ENCODE results near the gene CCDC88C. TPM values are rescaled to one million over a fixed set of nuclear protein-coding genes. Genes with fewer than 3 reads are reported as not detected.

The CCDC88C gene
- total RNA-seq, 2 donors from 2014 or later, result 333 to 339 TPM

DNA sequence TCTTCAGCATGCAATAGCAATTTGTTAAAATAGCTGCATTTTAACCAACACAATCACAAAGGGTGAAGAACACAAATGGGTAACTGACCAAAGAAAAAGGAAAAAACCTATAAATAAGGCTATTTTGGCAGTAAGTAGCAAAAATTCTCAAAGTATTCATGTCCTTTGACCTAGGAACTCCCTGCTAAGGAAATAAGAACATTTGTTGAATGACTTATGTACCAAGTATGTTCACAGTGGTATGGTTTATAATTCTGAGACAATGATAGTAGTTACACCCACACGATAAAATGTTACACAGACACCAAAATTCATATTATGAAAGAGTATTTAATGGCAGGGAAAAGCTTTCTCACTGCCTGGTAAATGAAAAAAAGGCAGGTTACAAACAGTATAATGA lies 16.9 kb downstream of the CCDC88C start:
- no peak for ATAC-seq
- H3K9me3 ChIP-seq (ENCODE audit: control insufficient read depth, low read length, poor library complexity, severe bottlenecking), result no peaks in the 10 kb centered on the region
- H3K27me3 Mint-ChIP-seq, result no peaks in the 10 kb centered on the region
- peak overlapping the region; percentile 99 for H3K27ac Mint-ChIP-seq
- H3K4me3 Mint-ChIP-seq, result peak overlapping the region; percentile 98
- H3K36me3 Mint-ChIP-seq (ENCODE audit: low read depth), result peaks cover 5% of the 10 kb centered on the region
- peaks cover 77% of the 10 kb centered on the region for H3K4me1 Mint-ChIP-seq
- DNase-seq, result no peak

DNA sequence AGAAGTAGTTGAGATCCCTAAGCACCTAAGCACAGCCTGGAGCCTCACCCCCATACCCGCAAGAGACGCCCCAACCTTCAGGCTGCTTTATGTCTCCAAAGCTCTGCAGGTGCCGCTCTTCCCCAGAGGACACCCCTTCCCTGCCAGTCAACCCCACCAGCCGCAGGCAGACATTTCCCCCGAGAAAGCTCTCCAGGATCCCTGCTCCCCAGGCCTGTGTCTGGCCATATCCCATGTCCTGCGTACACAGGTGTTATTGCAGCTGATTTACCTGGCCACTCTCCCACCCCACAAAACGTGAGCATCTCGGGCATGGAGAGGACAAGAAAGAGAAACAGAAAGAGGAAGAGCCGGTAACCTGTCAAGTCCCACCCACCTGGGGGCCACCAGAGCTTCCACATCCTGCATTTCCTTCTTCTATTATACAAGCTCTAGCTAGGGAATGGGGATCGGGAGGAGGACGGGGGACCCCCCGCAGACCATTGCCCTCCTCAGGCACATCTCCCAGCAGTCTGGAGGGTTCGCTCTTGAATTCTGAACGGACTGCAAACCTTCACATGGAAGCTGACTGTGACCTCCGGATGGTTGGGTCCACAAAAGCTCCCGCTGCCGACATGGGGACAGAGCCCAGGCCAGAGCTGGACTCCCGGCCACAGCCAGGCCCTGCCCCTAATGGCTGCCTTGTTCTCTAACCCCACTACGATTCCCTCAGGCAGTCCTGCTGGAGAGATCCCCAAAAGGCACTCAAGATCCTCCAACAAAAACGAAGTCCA lies 17.6 kb downstream of the CCDC88C start:
- Mint-ChIP-seq H3K27me3 (no peaks in the 10 kb centered on the region), H3K36me3 (ENCODE audit: low read depth) (peaks cover 5% of the 10 kb centered on the region)

DNA sequence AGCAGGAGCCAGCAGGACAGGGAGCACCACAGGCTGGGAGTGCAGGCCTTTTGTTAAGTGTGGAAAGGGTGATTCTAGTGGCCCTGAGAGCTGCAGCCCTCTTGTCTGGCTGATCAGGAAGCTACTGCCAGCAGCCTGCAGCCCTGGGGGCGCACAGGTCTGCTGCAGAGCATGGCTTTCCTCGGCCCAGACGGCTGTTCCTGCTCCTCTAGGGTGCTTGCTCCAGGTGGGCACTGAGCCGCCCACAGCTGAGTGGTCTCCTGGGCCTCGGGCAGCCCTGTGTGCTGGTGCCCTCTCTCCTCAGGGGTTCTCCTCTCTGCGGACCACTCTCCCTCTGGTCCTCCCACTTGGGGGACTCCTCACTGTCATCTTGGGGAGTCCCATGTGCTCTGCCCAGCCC lies 18.9 kb downstream of the CCDC88C start:
- Mint-ChIP-seq H3K4me3 (peak overlapping the region; percentile 98), H3K36me3 (ENCODE audit: low read depth) (peaks cover 7% of the 10 kb centered on the region), H3K27ac (peak overlapping the region; percentile 99), H3K27me3 (no peaks in the 10 kb centered on the region), H3K4me1 (peaks cover 75% of the 10 kb centered on the region)
- no peak for ATAC-seq
- H3K9me3 ChIP-seq (ENCODE audit: control insufficient read depth, low read length, poor library complexity, severe bottlenecking), result no peaks in the 10 kb centered on the region
- no peak for DNase-seq

More for the DNA sequence above, 17.6 kb downstream of the CCDC88C start:
- Mint-ChIP-seq H3K4me3 (peak overlapping the region; percentile 98), H3K27ac (peak overlapping the region; percentile 99), H3K4me1 (peaks cover 77% of the 10 kb centered on the region)
- H3K9me3 ChIP-seq (ENCODE audit: control insufficient read depth, low read length, poor library complexity, severe bottlenecking), result no peaks in the 10 kb centered on the region
- ATAC-seq, result peak; percentile 63
- no peak for DNase-seq

DNA sequence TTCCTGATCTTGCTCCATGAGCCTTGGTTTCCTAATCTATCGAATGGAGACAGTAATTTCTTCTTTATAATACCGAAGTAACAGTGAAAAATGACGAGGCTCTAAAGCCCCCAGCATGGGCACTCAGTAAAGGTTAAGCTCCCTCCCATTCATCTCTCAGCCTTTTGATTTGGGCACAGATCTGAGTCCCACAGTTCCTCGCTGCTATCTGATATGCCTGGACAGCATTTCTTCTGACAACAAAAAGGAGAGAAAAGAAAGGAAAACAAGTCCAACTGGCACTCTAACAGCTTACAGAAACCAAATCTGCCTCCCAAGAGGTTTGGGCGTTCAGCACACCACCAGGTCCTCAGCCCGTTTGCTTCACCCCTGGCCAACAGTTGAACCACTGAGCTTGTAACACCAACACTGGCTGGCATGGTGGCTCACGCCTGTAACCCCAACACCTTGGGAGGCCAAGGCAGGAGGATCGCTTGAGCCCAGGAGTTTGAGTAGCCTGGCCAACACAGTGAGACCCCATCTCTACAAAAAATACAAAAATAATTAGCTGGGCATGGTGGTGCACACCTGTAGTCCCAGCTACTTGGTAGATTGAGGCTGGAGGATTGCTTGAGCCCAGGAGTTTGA lies 19.5 kb downstream of the CCDC88C start:
- ATAC-seq, result no peak
- Mint-ChIP-seq H3K4me3 (peak overlapping the region; percentile 98), H3K36me3 (ENCODE audit: low read depth) (peaks cover 7% of the 10 kb centered on the region), H3K4me1 (peaks cover 78% of the 10 kb centered on the region), H3K27ac (peak overlapping the region; percentile 99), H3K27me3 (no peaks in the 10 kb centered on the region)
- no peak for DNase-seq
- no peaks in the 10 kb centered on the region for H3K9me3 ChIP-seq (ENCODE audit: control insufficient read depth, low read length, poor library complexity, severe bottlenecking)

GRCh38 chr14:91396959-91397815 lies 20.4 kb downstream of the CCDC88C start:
- peaks cover 75% of the 10 kb centered on the region for H3K4me1 Mint-ChIP-seq
- H3K27me3 Mint-ChIP-seq, result no peaks in the 10 kb centered on the region
- DNase-seq (peak in 1 of 3 donors; percentile 47), ATAC-seq (peak; percentile 71)
- no peaks in the 10 kb centered on the region for H3K9me3 ChIP-seq (ENCODE audit: control insufficient read depth, low read length, poor library complexity, severe bottlenecking)
- peak overlapping the region; percentile 98 for H3K4me3 Mint-ChIP-seq
- peaks cover 4% of the 10 kb centered on the region for H3K36me3 Mint-ChIP-seq (ENCODE audit: low read depth)
- H3K27ac Mint-ChIP-seq, result peak overlapping the region; percentile 99

DNA sequence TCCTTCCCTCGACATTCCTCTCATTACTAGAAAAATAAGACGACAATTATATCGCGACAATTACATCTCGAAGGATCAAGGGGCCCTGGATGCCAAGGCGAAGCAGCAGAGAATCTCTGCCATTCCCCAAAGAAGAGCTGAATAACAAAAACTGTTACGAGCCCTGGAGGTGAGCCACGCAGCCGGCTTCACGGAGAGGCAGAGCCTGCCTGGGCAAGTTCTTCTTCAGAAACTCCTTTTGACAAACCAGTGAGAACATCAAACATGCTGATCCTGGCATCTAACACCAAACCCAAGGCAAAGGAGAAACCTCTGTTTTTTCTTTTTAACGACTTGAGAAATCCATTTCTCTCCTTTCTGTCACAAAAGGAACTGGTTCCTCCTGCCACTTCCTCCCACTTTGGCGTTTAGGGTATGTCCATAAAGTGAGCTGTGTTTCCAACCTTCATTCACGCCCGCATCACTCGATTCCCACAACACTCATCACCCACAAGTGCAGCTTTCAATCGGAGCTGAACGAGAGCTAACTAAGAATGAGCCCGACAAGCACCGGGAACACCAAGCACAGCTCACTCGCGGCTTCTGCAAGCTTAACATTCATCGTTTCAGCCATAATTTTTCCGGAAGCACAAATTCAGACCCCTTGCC lies 21.5 kb downstream of the CCDC88C start:
- peak overlapping the region; percentile 98 for H3K4me3 Mint-ChIP-seq
- H3K36me3 Mint-ChIP-seq (ENCODE audit: low read depth), result peaks cover 4% of the 10 kb centered on the region
- H3K4me1 Mint-ChIP-seq, result peaks cover 77% of the 10 kb centered on the region
- peak overlapping the region; percentile 99 for H3K27ac Mint-ChIP-seq
- ATAC-seq (no peak), DNase-seq (no peak)
- no peaks in the 10 kb centered on the region for H3K27me3 Mint-ChIP-seq
- no peaks in the 10 kb centered on the region for H3K9me3 ChIP-seq (ENCODE audit: control insufficient read depth, low read length, poor library complexity, severe bottlenecking)

DNA sequence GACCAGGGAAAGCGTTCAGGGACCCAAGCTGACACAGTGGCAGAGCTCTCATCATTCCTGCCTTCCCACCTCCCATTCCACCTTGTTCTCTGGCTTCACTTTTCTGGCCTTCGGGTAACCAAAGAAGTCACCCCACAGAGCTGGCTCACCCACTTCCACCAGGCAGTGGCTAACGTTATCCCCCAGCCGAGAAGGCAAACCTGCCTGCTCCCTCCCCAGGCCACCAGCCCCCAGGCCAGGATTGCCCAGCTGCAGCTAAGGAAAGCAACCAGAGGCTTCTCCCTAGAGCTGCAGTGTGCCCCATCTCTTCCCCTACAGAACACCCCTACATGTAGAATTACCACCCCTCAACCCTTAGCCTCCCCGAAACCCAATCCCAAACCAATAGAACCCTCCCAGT lies 22.2 kb downstream of the CCDC88C start:
- H3K9me3 ChIP-seq (ENCODE audit: control insufficient read depth, low read length, poor library complexity, severe bottlenecking), result no peaks in the 10 kb centered on the region
- peaks cover 77% of the 10 kb centered on the region for H3K4me1 Mint-ChIP-seq
- H3K27ac Mint-ChIP-seq, result peak overlapping the region; percentile 99
- H3K36me3 Mint-ChIP-seq (ENCODE audit: low read depth), result peaks cover 4% of the 10 kb centered on the region
- no peak for ATAC-seq
- H3K27me3 Mint-ChIP-seq, result no peaks in the 10 kb centered on the region
- DNase-seq, result no peak
- H3K4me3 Mint-ChIP-seq, result peak overlapping the region; percentile 98

DNA sequence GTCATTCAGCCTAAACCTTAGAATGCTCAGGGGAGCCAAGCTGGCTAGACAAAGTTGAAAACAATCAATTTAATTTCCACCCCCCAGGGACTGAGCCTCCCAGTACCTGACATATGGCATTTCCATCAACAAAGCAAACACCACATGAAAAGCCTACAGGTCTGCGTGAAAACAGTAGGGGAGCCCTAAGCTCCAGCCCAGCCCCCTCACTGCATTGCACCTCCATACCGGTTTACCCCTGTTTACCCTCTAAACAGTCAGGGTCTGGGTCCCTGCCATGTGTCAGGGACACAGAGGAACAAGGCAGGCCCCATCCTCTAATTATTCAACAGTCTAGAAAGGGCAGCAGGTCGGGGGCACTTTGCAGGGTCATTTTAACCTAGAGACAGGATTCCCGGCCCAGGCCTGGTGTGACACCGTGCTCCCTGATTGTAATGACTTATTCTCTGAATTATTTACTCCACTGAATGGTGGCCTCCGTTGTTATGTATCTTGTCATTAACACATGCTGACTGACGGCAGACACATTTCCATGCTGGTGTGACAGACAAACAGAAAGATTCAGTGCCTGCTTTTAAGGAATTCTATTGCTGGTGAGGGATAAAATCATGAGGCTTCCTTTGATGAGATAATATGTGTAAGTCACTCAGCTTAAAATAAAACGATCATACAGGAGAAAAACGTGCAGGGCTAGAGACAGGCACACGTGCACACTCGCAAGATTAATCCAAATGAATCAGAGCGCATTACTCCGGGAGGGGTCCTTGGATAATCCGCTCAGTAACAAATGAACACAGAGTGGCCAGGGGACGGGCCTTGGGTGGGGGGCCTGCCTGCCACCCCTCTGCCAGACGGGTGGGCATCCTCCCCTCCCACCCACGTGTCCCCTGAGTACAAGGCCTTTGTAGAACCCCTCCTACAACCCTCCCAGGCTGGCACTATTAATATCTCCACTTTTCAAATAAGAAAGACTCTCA lies 23.2 kb downstream of the CCDC88C start:
- peaks cover 4% of the 10 kb centered on the region for H3K36me3 Mint-ChIP-seq (ENCODE audit: low read depth)
- no peak for DNase-seq

GRCh38 chr14:91392623-91393303 lies 24.9 kb downstream of the CCDC88C start:
- Mint-ChIP-seq H3K4me1 (peaks cover 73% of the 10 kb centered on the region), H3K4me3 (peak overlapping the region; percentile 73), H3K27me3 (no peaks in the 10 kb centered on the region), H3K27ac (peak overlapping the region; percentile 99), H3K36me3 (ENCODE audit: low read depth) (peaks cover 4% of the 10 kb centered on the region)
- ATAC-seq (no peak), DNase-seq (no peak)
- H3K9me3 ChIP-seq (ENCODE audit: control insufficient read depth, low read length, poor library complexity, severe bottlenecking), result no peaks in the 10 kb centered on the region

More for the DNA sequence above, 23.2 kb downstream of the CCDC88C start:
- Mint-ChIP-seq H3K27me3 (no peaks in the 10 kb centered on the region), H3K27ac (peak overlapping the region; percentile 99), H3K4me1 (peaks cover 72% of the 10 kb centered on the region), H3K4me3 (peak overlapping the region; percentile 50)
- ATAC-seq, result no peak
- H3K9me3 ChIP-seq (ENCODE audit: control insufficient read depth, low read length, poor library complexity, severe bottlenecking), result no peaks in the 10 kb centered on the region

DNA sequence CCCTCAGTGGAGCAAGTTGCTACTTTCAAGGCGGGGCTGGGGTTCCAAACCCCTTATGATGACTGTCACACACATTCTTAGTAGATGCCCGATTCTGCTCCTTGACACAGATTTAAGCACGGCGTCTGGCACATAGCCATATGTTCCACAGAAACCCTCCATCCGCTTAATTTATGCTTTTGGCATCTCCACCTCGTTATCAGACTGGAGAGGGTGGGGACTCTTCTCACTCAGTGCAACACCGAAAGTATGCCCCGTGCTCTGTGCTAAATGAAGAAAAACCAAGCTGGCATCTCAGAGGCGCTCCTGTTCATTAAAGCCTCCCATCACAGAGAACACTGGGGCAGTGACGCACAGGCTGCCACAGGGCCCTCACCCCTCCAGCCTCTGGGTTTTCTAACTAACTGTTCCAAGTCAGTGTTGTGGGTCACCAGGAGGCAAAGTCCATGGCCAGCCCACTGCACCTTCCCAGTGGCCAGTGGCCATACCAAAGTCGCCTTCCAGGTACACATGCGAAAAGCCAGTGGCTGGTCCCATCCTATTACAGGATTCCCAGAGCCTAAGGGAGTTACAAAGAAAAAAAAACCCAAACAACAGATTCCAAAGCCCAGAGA lies 27.3 kb downstream of the CCDC88C start:
- H3K36me3 Mint-ChIP-seq (ENCODE audit: low read depth), result peaks cover 2% of the 10 kb centered on the region
- no peaks in the 10 kb centered on the region for H3K27me3 Mint-ChIP-seq
- H3K4me3 Mint-ChIP-seq, result peak overlapping the region; percentile 69
- peak; percentile 60 for ATAC-seq
- H3K27ac Mint-ChIP-seq, result peak overlapping the region; percentile 95
- H3K9me3 ChIP-seq (ENCODE audit: control insufficient read depth, low read length, poor library complexity, severe bottlenecking), result no peaks in the 10 kb centered on the region
- no peak for DNase-seq
- H3K4me1 Mint-ChIP-seq, result peaks cover 56% of the 10 kb centered on the region

DNA sequence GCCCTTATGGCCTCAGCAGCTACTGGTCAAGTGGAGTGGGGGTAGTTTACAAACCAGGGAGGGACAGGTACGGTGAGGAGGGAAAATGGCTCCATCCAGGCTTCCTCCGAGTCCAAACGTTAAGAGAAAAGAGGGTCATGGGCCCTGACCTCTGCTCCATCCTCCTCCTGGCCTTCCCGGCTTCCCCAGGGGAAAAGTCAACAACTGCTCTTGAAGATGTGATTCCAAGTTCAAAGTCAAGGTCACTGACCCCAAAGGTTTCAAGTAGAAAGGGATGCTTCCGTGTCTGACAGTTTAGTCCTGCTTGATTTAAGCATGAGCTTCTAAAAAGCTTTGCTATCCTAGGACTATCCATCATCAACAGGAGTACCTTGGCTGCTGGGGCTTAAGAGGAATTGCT lies 28.5 kb downstream of the CCDC88C start:
- Mint-ChIP-seq H3K27me3 (no peaks in the 10 kb centered on the region), H3K4me1 (peaks cover 59% of the 10 kb centered on the region), H3K4me3 (peak overlapping the region; percentile 75), H3K36me3 (ENCODE audit: low read depth) (peaks cover 2% of the 10 kb centered on the region), H3K27ac (peak overlapping the region; percentile 95)
- no peak for ATAC-seq
- no peak for DNase-seq
- H3K9me3 ChIP-seq (ENCODE audit: control insufficient read depth, low read length, poor library complexity, severe bottlenecking), result no peaks in the 10 kb centered on the region

Measured in T-helper 17 cell (primary cell).